Neural progenitor cell (in vitro differentiated cells): ENCODE results near the gene WSB2.

ENCODE experiments used
- EZH2 ChIP-seq: fragments of 200-600 bp; sonication (generic); IDR thresholded peaks from 2 replicates; pipeline ENCODE4 v1.6.1; 2017; ENCODE audit warnings: antibody characterized with exemption, mild to moderate bottlenecking, moderate library complexity
- EZH2phosphoT487 ChIP-seq: fragments of 200-600 bp; sonication (generic); IDR thresholded peaks from 2 replicates; pipeline ENCODE4 v1.6.1; 2017; ENCODE audit warnings: antibody characterized with exemption
- TF ChIP-seq, protein P1 (sequence below): fragments of 200-600 bp; sonication (generic); IDR thresholded peaks from 2 replicates; pipeline ENCODE4 v1.5.1; 2017; ENCODE audit warnings: antibody characterized with exemption, mild to moderate bottlenecking

DNA sequence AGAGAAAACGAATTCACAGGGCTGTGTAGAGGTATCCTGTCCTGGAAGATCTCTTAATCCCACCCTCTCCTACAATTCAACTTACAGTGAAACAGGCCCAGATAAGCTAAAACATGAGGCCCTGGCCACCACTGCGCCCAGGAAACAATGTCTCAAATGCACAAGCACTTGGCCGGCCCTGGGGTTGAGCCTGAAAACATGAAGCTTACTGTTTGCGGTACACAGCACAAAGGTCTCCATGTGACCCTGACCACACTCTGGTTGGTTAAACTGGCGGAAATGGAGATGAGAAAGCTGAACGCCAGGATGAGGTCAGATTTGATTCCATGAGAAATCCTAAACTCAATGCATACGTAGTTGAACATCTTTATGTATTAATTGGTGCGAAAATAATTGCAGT, 16.4 kb downstream of the WSB2 start:
- TF ChIP-seq, protein P1, sequence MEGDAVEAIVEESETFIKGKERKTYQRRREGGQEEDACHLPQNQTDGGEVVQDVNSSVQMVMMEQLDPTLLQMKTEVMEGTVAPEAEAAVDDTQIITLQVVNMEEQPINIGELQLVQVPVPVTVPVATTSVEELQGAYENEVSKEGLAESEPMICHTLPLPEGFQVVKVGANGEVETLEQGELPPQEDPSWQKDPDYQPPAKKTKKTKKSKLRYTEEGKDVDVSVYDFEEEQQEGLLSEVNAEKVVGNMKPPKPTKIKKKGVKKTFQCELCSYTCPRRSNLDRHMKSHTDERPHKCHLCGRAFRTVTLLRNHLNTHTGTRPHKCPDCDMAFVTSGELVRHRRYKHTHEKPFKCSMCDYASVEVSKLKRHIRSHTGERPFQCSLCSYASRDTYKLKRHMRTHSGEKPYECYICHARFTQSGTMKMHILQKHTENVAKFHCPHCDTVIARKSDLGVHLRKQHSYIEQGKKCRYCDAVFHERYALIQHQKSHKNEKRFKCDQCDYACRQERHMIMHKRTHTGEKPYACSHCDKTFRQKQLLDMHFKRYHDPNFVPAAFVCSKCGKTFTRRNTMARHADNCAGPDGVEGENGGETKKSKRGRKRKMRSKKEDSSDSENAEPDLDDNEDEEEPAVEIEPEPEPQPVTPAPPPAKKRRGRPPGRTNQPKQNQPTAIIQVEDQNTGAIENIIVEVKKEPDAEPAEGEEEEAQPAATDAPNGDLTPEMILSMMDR = no peak
- TF ChIP-seq EZH2 (no peak), EZH2phosphoT487 (no peak)
